ENCODE data around the gene RFTN2.

RFTN2 gene

DNA sequence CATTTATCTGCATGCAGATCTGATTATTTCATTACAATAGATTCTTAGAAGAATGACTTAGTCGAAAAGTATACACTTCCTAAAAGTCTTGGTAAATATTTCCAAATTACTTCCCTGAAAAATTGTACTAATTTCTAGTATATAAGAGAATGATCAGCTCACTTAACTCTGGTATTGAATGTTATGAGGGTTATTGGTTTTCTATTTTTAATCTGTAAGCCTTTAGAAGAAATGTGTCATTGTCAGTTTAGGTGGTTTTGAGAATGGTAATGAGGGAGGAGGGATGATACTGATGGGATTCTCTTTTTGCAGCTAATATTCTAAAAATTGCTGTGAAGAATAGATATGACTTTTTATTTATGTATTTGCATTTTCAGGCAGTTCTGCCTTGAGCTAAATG, 135.7 kb downstream of the RFTN2 start:
- no peak for DNase-seq

DNA sequence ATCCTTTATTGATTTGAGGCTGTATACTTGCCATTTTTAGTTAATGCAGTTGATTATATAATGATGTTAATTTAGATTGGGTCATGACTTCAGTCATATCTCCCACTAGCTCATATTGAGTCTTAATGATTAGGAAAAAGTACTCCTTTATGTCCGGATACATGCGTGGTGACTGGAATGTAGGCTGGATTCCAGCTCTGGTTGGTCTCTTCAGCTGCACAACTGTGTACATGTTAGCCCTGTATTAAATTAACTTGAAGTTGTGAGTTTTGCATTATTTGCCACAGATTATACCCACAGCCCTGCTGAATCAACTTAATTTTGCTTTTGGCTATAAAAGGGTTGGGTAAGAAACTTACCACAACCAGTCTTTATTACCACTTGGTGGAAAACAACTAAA, 137.0 kb downstream of the RFTN2 start:
- no peak for DNase-seq

All from NCI-H1105 treated with DMSO at 0.1 percent for 48 hours (cell line).